ENCODE data around the gene DAB2IP.

The DAB2IP gene

GRCh38 chr9:121732886-121733285 lies 81.5 kb downstream of the DAB2IP start:
- no peaks in the 10 kb centered on the region for H3K9me3 ChIP-seq (ENCODE audit: control insufficient read depth, insufficient read depth, low read depth, low read length)
- ChIA-PET CTCF (interaction anchor here (1.0 to 3.0 kb wide), 4 partner anchors 11 to 37 kb away, joined by 3 to 12 read pairs (median 6); no protein-coding TSS in a partner anchor), POLR2A (no interaction called here)
- no peak overlapping the region for H3K27ac ChIP-seq (ENCODE audit: extremely low read depth, low read depth, low read length)
- no peaks in the 10 kb centered on the region; the same call in none of the 2 replicates for H3K4me1 ChIP-seq (ENCODE audit: control insufficient read depth, insufficient read depth, low read length)
- no peak overlapping the region for H3K4me3 ChIP-seq (ENCODE audit: low read depth, low read length)
- no peaks in the 10 kb centered on the region for H3K36me3 ChIP-seq (ENCODE audit: control insufficient read depth in 2 of 2, insufficient read depth in 1 of 2, low read length in 2 of 2)
- TF ChIP-seq ZNF292 (tag by site-specific recombination; IDR thresholded peaks at IDR 0.05; ENCODE audit: borderline replicate concordance, low read depth) (no peak), ZBTB7A (tag by site-specific recombination; IDR thresholded peaks at IDR 0.05; ENCODE audit: low read depth) (no peak), ZBTB49 (tag by site-specific recombination; IDR thresholded peaks at IDR 0.05; ENCODE audit: low read depth) (no peak), ZBTB8A (tag by site-specific recombination; IDR thresholded peaks at IDR 0.05) (no peak), SP7 (tag by site-specific recombination; IDR thresholded peaks at IDR 0.05) (no peak), SP3 (tag by site-specific recombination; IDR thresholded peaks at IDR 0.05) (no peak), KLF9 (tag by site-specific recombination; IDR thresholded peaks at IDR 0.05; ENCODE audit: low read depth) (no peak), REST (tag by site-specific recombination; IDR thresholded peaks at IDR 0.05) (no peak)

- Histone ChIP-seq H3K36me3 (ENCODE audit: control insufficient read depth in 2 of 2, insufficient read depth in 1 of 2, low read length in 2 of 2) (no peaks in the 10 kb centered on the region), H3K27ac (ENCODE audit: extremely low read depth, low read depth, low read length) (no peak overlapping the region), H3K9me3 (ENCODE audit: control insufficient read depth, insufficient read depth, low read depth, low read length) (no peaks in the 10 kb centered on the region), H3K4me3 (ENCODE audit: low read depth, low read length) (no peak overlapping the region), H3K4me1 (ENCODE audit: control insufficient read depth, insufficient read depth, low read length) (no peaks in the 10 kb centered on the region; the same call in none of the 2 replicates)
- ChIA-PET POLR2A (interaction anchor here (0.5 kb wide), 1 partner anchor 475 kb away, joined by 3 read pairs; no protein-coding TSS in a partner anchor), CTCF (interaction anchor here (0.7 to 3.0 kb wide), 14 partner anchors 9 to 196 kb away, joined by 3 to 12 read pairs (median 4); no protein-coding TSS in a partner anchor)
- no peak for TF ChIP-seq ZNF426 (tag by site-specific recombination; IDR thresholded peaks at IDR 0.05)
- no peak for TF ChIP-seq ZNF350 (tag by site-specific recombination; IDR thresholded peaks at IDR 0.05)
- TF ChIP-seq ZNF184 (tag by site-specific recombination; IDR thresholded peaks at IDR 0.05), result no peak
- TF ChIP-seq ZNF843 (tag by site-specific recombination; IDR thresholded peaks at IDR 0.05), result no peak
- no peak for TF ChIP-seq PRDM10 (tag by site-specific recombination; IDR thresholded peaks at IDR 0.05)
- TF ChIP-seq PRDM2 (tag by site-specific recombination; IDR thresholded peaks at IDR 0.05; ENCODE audit: borderline replicate concordance), result no peak
- peak; percentile 79; the same call in 1 of the 2 replicates for TF ChIP-seq MZF1 (tag by site-specific recombination; IDR thresholded peaks at IDR 0.05; ENCODE audit: borderline replicate concordance)
- TF ChIP-seq TCF7L2 (IDR thresholded peaks at IDR 0.05; ENCODE audit: borderline replicate concordance, low read depth, low read length), result no peak
These were observed 83.0 kb downstream of the DAB2IP start for GRCh38 chr9:121734465-121734864.
